NCI-H1048 (cell line): ENCODE measurements around the gene CCNQ.
"Not testable (repeated sequence)": the region's sequence is repeated elsewhere in the genome, so short reads cannot be mapped to it uniquely, and the experiment has no call there.

ENCODE experiments used
- DNase-seq: peaks from one replicate; lab custom pipeline; 2025; lab: John Stamatoyannopoulos, UW

Gene CCNQ

GRCh38 chrX:153623310-153624029 lies 24.5 kb upstream of the CCNQ start:
- DNase-seq = no peak

GRCh38 chrX:153622661-153623309 lies 23.8 kb upstream of the CCNQ start:
- no peak for DNase-seq

GRCh38 chrX:153621949-153622598 lies 23.1 kb upstream of the CCNQ start:
- no peak for DNase-seq

- no peak for DNase-seq
Observed at GRCh38 chrX:153620576-153620975, 21.6 kb upstream of the CCNQ start.

- no peak for DNase-seq
Observed at GRCh38 chrX:153614818-153615217, 15.9 kb upstream of the CCNQ start.

- no peak for DNase-seq
Observed at GRCh38 chrX:153612413-153612812, 13.5 kb upstream of the CCNQ start.

- no peak for DNase-seq
Observed at GRCh38 chrX:153611298-153612095, 12.6 kb upstream of the CCNQ start.

GRCh38 chrX:153610836-153611213 lies 11.9 kb upstream of the CCNQ start:
- DNase-seq = no peak

GRCh38 chrX:153609917-153610835 lies 11.2 kb upstream of the CCNQ start:
- DNase-seq = no peak

GRCh38 chrX:153608806-153609205 lies 9.9 kb upstream of the CCNQ start:
- no peak for DNase-seq

GRCh38 chrX:153608376-153608775 lies 9.4 kb upstream of the CCNQ start:
- no peak for DNase-seq

GRCh38 chrX:153606503-153606902 lies 7.6 kb upstream of the CCNQ start:
- no peak for DNase-seq

- not testable (repeated sequence) for DNase-seq
Observed at GRCh38 chrX:153604666-153605380, 5.9 kb upstream of the CCNQ start.

GRCh38 chrX:153603131-153603656 lies 4.3 kb upstream of the CCNQ start:
- no peak for DNase-seq

GRCh38 chrX:153602601-153603000 lies 3.7 kb upstream of the CCNQ start:
- DNase-seq = no peak

- no peak for DNase-seq
Observed at GRCh38 chrX:153601511-153602110, 2.7 kb upstream of the CCNQ start.

GRCh38 chrX:153600921-153601320 lies 2.0 kb upstream of the CCNQ start:
- no peak for DNase-seq

- no peak for DNase-seq
Observed at GRCh38 chrX:153600032-153600373, 1.1 kb upstream of the CCNQ start.

GRCh38 chrX:153599192-153600031 lies 473 bp upstream of the CCNQ start:
- DNase-seq = peak; percentile 47
